Nasal cavity respiratory epithelium epithelial cell of viscerocranial mucosa (primary cell): ENCODE data around the gene MFSD1. TPM values are rescaled to one million over a fixed set of nuclear protein-coding genes. Genes with fewer than 3 reads are reported as not detected.

Source experiments
- total RNA-seq: library from RNA; depleted of rRNA; stranded (reverse); fragments of >200 nt; gene quantifications from 2 replicates; pipeline ENCODE4 v1.2.3, GENCODE V29; 2014

MFSD1 gene, protein sequence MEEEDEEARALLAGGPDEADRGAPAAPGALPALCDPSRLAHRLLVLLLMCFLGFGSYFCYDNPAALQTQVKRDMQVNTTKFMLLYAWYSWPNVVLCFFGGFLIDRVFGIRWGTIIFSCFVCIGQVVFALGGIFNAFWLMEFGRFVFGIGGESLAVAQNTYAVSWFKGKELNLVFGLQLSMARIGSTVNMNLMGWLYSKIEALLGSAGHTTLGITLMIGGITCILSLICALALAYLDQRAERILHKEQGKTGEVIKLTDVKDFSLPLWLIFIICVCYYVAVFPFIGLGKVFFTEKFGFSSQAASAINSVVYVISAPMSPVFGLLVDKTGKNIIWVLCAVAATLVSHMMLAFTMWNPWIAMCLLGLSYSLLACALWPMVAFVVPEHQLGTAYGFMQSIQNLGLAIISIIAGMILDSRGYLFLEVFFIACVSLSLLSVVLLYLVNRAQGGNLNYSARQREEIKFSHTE
- total RNA-seq = 44.4 and 109 TPM in 2 replicates

DNA sequence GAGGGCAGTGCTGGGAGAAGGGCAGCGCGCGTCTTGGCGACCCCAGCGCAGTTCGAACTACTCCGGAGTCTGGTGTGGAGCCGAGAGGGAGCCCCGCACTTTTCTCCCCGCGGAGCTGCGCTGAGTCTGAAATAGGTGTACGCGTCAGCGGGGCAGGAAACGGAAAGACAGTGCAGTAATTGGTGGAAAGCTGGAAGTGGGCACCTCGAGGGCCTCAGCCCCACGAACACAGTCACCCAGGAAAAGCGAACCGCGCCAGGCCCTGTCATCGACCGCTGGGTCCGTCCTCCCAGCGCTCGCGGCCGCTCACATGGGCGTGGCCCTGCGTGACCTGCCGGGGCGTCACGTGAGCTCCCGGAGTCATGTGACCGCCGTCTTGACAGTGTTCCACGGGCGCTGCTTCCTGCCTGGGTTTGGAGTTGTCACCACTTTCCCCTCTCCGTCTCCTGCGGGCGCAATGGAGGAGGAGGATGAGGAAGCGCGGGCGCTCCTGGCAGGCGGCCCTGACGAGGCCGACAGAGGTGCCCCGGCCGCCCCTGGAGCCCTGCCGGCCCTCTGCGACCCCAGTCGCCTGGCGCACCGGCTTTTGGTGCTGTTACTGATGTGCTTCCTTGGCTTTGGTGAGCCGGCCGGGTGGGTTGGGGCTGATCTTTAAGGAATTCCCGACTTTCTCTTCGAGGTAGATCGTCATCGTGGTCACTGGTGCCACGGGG, at the start of gene MFSD1:
MFSD1 (plus strand) TSS at position 359 of the 713 bp plus-strand sequence; CDS start at position 458, 99 bp downstream.

Other genes starting within 250 kb of the MFSD1 start
- gene MLF1, start 230.9 kb upstream of the MFSD1 start, total RNA-seq = 8.9 and 9.5 TPM in 2 replicates
- gene GFM1, start 157.5 kb upstream of the MFSD1 start, total RNA-seq = 66.6 and 89.3 TPM in 2 replicates
- 1.4 and 5.5 TPM in 2 replicates for gene LXN, start 129.4 kb upstream of the MFSD1 start, total RNA-seq
- 1.4 TPM in 1 of 2 replicates, not detected in the other for gene RARRES1, start 69.6 kb upstream of the MFSD1 start, total RNA-seq